Kidney (tissue), 14 donors: Measurements from ENCODE around the gene ZCCHC17. TPM values are rescaled to one million over a fixed set of nuclear protein-coding genes. Genes with fewer than 3 reads are reported as not detected.
A peak's percentile ranks its signal among the peaks of the same experiment; 100 is the strongest.

Experiments used
- DNase-seq, 5 donors: peaks; one replicate each; pipeline ENCODE4 v3.0.0-alpha.2; 2013 to 2020
- FAIRE-seq: peaks from 2 replicates; lab custom pipeline; 2012; peaks lifted over from hg19 to GRCh38; lab: Jason Lieb, UNC
- H3K27ac ChIP-seq, 2 donors: one replicate each; pipeline ENCODE4 v1.7.0; 2013; ENCODE audit warnings: low read depth in 2 of 2, low read length in 2 of 2, inconsistent platforms in 1 of 2
- H3K27me3 ChIP-seq: one replicate; pipeline ENCODE4 v1.7.1; 2013; ENCODE audit warnings: low read length, inconsistent platforms; ENCODE audit not compliant: control insufficient read depth, insufficient read depth
- H3K36me3 ChIP-seq, 3 donors: one replicate each; pipeline versions ENCODE4 v1.7.0 to v1.7.1; 2013; ENCODE audit warnings: low read length in 3 of 3, control low read depth in 1 of 3, inconsistent platforms in 1 of 3; ENCODE audit not compliant: insufficient read depth in 3 of 3, control insufficient read depth in 2 of 3
- H3K4me1 ChIP-seq, 3 donors: one replicate each; pipeline versions ENCODE4 v1.7.0 to v1.7.1; 2013; ENCODE audit warnings: low read length in 3 of 3, inconsistent platforms in 1 of 3, low read depth in 1 of 3; ENCODE audit not compliant: control insufficient read depth in 2 of 3, insufficient read depth in 2 of 3
- H3K4me3 ChIP-seq, 3 donors: one replicate each; pipeline versions ENCODE4 v1.7.0 to v1.8.1; 2013; ENCODE audit warnings: low read length in 3 of 3, control low read depth in 1 of 3, inconsistent platforms in 1 of 3
- H3K9ac ChIP-seq, 3 donors: one replicate each; pipeline versions ENCODE4 v1.7.0 to v1.7.1; 2013; ENCODE audit warnings: low read length in 3 of 3, control low read depth in 1 of 3, inconsistent platforms in 1 of 3
- H3K9me3 ChIP-seq, 3 donors: one replicate each; pipeline versions ENCODE4 v1.7.0 to v1.7.1; 2013; ENCODE audit warnings: low read length in 3 of 3, control low read depth in 1 of 3, inconsistent platforms in 1 of 3; ENCODE audit not compliant: control insufficient read depth in 2 of 3, insufficient read depth in 1 of 3
- intact Hi-C: fragments of 100-400 bp; cut with DNase I; formaldehyde crosslinking; loops from one replicate; pipeline ENCODE4 v1.11.1; 2022
- polyA plus RNA-seq: library from polyadenylated mRNA; stranded (reverse); fragments of 350-450 nt; fragmentation: Illumina TruSeq; extraction: RNeasy Lipid Tissue Mini Kit (QIAGEN cat#74804); gene quantifications from one replicate; pipeline ENCODE4 v1.2.3, GENCODE V29; 2014; ENCODE audit warnings: low read depth, low replicate concordance; ENCODE audit not compliant: insufficient read depth
- total RNA-seq: library from RNA; stranded (reverse); fragmentation: NEBNext Ultra II Directional; extraction: Animal tissue kit (Norgen Biotek cat#: 25700); gene quantifications from one replicate; pipeline ENCODE4 v1.2.1, GENCODE V29; 2021
- TF ChIP-seq, protein P1 (sequence below): IDR thresholded peaks from 3 replicates; pipeline ENCODE4 v1.5.1; 2012; ENCODE audit warnings: mild to moderate bottlenecking, moderate library complexity, borderline replicate concordance; ENCODE audit not compliant: insufficient read depth; ENCODE audit errors: extremely low read depth
- donor health status: control.
- donor health status: control.
- donor health status: control.
- donor health status: control.
- donor health status: control.
- donor health status: DM: yes; HTN: yes; CAD: no.
- donor health status: Normal renal cell carcinoma (clear cell type).

ZCCHC17 gene
- total and polyA plus RNA-seq, 2 donors from 2014 or later, result 27.5 to 42.0 TPM

DNA sequence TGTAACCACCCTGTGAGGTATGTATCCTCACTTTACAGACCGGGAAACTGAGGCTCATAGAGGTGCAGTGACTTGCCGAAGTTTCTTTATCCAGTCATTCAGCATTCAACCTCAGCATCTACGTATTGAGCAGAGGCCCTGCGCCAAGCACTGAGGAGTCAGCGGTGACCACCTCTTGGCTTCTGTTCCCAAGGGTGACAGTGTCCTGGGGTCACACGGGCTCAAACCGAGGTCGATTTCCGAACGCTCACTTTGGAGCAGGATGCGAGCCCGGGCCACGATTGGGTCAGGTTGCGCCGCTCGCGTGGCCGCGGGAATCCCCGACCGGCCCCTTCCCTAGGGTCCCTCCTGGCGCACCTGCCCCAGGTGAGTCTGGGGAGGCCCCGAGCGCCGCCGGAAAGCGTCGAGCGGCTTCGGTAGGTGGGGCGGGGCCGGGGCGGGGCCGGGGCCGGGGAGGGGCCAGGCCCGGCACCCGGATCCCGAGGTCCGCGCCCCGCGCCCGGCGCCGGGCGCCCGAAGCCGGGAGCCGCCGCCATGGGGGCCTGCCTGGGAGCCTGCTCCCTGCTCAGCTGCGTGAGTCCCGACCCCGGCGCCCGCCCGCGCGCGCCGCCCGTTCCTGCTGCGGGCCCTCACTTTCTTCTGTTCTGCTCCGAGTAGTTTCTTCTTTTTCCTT, 116.0 kb downstream of the ZCCHC17 start, which contains the start of gene SERINC2:
Gene SERINC2 (plus strand): TSS at position 482 of the 673 bp plus-strand sequence. CDS start 53 bp downstream, at position 535.
- DNase-seq (peak in 4 of 5 donors; percentile 49 to 82 (median 71)), FAIRE-seq (no peak)
- H3K27ac ChIP-seq, result peak within 1 kb of the TSS; percentile 94 to 95
- peak within 1 kb of the TSS; percentile 73 to 81 (median 74) for H3K4me3 ChIP-seq
- peak within 1 kb of the TSS; percentile 51 to 94 (median 86) for H3K9ac ChIP-seq
- H3K36me3 ChIP-seq, result no peaks in the 10 kb centered on the region
- intact Hi-C loops, result no loop called here
- TF ChIP-seq, protein P1, sequence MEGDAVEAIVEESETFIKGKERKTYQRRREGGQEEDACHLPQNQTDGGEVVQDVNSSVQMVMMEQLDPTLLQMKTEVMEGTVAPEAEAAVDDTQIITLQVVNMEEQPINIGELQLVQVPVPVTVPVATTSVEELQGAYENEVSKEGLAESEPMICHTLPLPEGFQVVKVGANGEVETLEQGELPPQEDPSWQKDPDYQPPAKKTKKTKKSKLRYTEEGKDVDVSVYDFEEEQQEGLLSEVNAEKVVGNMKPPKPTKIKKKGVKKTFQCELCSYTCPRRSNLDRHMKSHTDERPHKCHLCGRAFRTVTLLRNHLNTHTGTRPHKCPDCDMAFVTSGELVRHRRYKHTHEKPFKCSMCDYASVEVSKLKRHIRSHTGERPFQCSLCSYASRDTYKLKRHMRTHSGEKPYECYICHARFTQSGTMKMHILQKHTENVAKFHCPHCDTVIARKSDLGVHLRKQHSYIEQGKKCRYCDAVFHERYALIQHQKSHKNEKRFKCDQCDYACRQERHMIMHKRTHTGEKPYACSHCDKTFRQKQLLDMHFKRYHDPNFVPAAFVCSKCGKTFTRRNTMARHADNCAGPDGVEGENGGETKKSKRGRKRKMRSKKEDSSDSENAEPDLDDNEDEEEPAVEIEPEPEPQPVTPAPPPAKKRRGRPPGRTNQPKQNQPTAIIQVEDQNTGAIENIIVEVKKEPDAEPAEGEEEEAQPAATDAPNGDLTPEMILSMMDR, result no peak
- peaks cover 0 to 25% (median 25%) of the 10 kb centered on the region in 3 donors for H3K4me1 ChIP-seq
- no peaks in the 10 kb centered on the region for H3K27me3 ChIP-seq
- H3K9me3 ChIP-seq, result no peaks in the 10 kb centered on the region

DNA sequence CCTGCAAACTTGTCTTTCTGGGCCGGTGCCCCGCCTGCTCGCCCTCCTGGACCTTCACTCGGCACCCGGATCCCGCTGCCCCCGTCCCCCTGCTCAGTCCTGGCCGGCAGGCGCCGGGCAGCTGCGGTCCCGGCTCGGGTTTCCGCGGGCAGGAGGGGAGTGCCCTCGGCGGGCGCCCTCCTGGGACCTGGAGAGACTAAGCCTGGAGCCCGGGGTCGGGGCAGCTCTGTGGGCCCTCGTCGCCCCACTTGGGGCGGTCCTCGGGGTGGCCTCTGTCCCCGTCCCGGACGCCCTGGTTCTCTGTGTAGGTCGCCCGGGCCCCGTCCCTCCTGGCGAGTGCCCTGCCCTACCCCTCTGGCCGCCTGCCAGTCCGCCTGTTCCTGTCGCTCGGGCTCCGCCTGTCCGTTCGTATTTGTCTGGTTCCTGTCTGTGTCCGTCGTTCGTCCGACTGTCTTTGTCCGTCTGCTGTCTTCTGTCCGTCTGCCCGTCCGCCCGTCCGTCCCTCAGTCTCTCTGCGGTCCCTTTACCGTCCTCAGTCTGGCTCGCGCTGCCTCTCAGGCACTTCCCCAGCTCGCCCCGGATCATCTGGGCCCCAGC, 116.7 kb downstream of the ZCCHC17 start:
- Histone ChIP-seq H3K9me3 (no peaks in the 10 kb centered on the region), H3K4me3 (peak overlapping the region; percentile 73 to 81 (median 74)), H3K27me3 (no peaks in the 10 kb centered on the region), H3K9ac (peak overlapping the region; percentile 51 to 91 (median 78)), H3K27ac (peak overlapping the region; percentile 94 to 95), H3K36me3 (no peaks in the 10 kb centered on the region), H3K4me1 (peaks cover 0 to 25% (median 25%) of the 10 kb centered on the region in 3 donors)
- intact Hi-C loops, result no loop called here
- DNase-seq (peak; percentile 67 to 93 (median 76)), FAIRE-seq (no peak)
- TF ChIP-seq, protein P1, result no peak

Other genes with a start within 250 kb of the ZCCHC17 start
- 150 TPM for gene PUM1, start 231.3 kb upstream of the ZCCHC17 start, total RNA-seq
- 19.1 TPM for gene PUM1, start 231.3 kb upstream of the ZCCHC17 start, polyA plus RNA-seq
- 0.19 TPM for gene NKAIN1, start 57.1 kb upstream of the ZCCHC17 start, total RNA-seq
- gene NKAIN1, start 57.1 kb upstream of the ZCCHC17 start, polyA plus RNA-seq, result 0.34 TPM
- 44.2 TPM for gene SNRNP40, start 244 bp upstream of the ZCCHC17 start, total RNA-seq
- gene SNRNP40, start 244 bp upstream of the ZCCHC17 start, polyA plus RNA-seq, result 31.3 TPM
- 25.0 TPM for gene FABP3, start 76.0 kb downstream of the ZCCHC17 start, total RNA-seq
- gene FABP3, start 76.0 kb downstream of the ZCCHC17 start, polyA plus RNA-seq, result 542 TPM
- 126 TPM for gene SERINC2, start 116.2 kb downstream of the ZCCHC17 start, total RNA-seq
- gene SERINC2, start 116.2 kb downstream of the ZCCHC17 start, polyA plus RNA-seq, result 99.2 TPM